Nucleus accumbens (tissue), 56 donors: ENCODE measurements around the gene ZNF30.
"Not testable (repeated sequence)": the region's sequence is repeated elsewhere in the genome, so short reads cannot be mapped to it uniquely, and the experiment has no call there.

ENCODE experiments used
- DNase-seq, 56 donors: peaks; one replicate each; lab custom pipeline; 2025; lab: John Stamatoyannopoulos, UW

The ZNF30 gene

DNA sequence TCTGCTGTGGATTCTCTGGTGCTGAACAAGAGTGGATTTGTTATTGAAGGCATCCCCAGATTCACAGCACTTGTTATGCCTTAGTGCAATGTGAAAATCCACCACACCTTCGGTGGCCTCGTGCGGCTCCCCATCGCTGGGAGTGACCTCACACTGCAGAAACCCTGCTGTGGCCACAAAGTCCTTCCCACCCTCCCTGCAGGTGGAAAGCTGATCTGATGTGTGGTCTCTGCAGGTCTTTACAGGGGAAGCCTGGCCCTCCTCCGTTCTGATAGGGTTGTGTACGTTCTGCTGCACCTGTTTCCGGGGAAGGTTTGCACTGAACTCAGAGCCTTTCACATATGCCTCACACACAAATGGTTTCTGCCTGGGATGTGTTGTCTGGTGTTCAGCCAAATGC, 32.3 kb downstream of the ZNF30 start:
- DNase-seq: no peak

DNA sequence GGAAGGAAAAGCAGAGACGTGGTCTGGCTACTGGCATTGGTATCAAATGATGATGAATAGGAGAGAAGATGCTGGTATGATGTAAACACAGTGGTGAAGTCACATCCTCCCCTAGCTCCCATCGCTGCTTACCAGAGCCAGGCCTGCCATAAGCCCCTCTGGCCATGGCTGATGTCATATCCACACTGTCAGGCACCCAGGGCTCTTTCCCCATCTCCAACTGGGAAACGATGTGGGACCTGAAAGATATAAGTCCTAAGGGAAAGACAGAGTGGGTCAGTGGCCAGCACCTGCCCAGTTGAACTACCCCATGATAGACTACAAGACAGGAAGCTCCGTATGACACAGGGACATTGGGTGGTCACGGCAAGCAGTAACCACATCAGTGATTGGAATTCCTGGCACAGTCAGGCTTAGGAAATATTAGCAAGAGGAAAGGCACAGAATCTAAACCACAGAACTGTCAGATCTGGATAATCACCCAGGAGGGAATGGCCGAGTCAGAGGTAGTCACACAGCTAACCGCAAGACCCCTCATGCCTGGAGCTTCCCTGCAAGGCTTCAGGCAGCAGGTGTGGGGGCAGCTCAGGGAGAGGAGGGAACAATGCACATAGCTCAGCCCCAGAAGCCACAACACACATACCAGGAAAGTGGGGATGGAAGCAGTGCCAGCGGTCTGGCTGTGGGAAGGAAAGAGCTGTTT, 33.6 kb downstream of the ZNF30 start:
- DNase-seq: no peak

DNA sequence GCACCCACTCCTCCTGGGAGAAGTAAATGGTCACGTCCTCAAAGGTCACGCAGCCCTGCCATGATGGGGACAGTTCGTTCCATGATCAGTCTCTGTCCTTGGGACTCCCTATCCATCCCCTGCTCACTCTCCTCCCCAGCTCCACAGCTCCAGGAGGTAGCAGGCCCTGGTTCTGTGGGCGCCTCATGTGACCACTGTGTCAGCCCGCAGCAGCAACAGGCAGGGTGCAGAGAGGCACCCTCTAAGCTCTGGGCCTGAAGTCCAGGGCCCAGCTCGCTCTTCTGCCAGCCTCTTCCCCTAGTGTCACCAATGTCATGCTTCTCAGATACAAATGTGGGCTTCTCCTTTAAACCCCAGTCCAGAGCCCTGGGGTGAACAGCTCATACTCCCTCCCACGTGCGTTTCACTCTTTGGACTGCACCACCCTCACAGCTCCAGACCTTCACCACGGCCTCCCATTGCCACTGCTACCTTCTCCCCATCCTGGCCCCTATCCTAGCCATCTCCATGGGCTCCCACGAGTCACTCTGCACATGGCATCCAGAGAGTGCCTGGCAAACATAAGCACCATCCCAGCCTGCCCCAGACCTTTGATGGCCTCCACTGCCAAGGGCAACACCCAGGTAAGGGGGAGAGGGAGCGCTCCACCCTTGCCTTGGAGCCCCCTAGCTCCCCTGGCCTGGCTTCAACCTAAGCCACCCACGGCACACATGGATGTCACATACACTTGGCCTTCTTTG, 34.4 kb downstream of the ZNF30 start:
- no peak for DNase-seq

DNA sequence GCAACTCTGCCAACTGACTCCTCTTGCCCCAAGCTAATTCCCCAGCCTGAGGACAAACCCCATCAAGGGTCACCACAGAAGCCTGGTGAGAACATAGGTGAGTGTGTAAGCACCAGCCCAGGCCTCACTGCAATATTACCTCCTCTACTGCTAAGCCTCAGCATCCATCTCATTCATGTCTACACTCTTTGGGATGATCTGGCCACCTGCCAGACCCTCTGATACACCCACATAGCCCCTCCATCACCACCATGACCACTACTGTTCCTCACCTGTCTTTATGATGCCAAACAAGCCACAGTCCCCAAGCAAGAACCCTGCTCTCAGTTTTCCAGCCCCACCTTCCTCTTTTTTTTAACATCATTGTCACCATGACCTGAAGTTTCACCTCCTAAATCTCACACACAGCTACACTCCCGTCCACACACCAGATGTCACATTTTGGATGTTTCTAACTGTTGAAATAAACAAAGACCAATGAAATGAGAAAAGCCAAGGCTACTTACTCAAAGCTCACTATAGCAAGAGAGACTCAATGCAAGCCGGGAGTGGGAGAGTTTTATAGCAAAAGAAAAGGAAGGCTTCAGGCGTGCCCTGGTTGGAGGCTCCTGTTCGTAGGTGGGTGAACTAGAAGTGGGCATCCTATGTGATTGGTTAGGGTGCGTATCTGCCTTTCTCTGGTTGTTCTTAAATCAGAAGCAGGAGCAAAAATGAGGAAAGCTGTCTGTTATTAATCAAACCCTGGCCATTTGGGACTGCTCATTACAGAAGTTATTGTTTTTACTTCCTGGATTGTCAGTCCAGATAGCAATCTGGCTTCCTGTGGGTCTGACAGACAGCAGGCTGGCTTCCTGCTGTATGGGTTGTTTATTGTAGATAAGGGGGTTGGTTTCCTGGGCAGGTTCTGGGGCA, 35.3 kb downstream of the ZNF30 start:
- no peak for DNase-seq

- DNase-seq: peak in 7 of 56 donors; percentile 4 to 23 (median 15)
These were observed 36.2 kb downstream of the ZNF30 start for GRCh38 chr19:34962687-34963572.

GRCh38 chr19:34963573-34964406, 37.1 kb downstream of the ZNF30 start, which contains the start of gene ZNF792:
Gene ZNF792 (minus strand): TSS chr19:34964229. CDS start chr19:34963662, 567 bp downstream.
- DNase-seq: peak in 38 of 56 donors; percentile 3 to 71 (median 28)

DNA sequence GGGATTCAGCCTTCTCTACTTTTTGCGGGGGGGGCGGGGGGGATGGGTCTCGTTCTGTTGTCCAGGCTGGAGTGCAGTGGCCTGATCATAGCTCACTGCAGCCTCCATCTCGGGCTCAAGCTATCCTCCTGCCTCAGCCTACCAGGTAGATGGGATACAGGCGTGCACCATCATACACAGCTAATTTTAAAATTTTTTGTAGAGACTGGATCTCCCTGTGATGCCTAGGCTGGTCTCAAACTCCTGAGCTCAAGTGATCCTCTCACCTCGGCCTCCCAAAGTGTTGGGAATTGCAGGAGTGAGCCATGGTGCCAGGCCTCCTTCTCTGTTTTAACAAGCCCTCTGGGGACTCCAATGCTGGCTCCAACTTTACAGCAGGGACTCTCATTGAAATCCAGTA, 37.9 kb downstream of the ZNF30 start:
- no peak for DNase-seq

GRCh38 chr19:34965505-34965904, 38.8 kb downstream of the ZNF30 start:
- not testable (repeated sequence) for DNase-seq

GRCh38 chr19:34967551-34967950, 40.8 kb downstream of the ZNF30 start:
- no peak for DNase-seq

GRCh38 chr19:34969721-34970120, 43.0 kb downstream of the ZNF30 start:
- DNase-seq: no peak

DNA sequence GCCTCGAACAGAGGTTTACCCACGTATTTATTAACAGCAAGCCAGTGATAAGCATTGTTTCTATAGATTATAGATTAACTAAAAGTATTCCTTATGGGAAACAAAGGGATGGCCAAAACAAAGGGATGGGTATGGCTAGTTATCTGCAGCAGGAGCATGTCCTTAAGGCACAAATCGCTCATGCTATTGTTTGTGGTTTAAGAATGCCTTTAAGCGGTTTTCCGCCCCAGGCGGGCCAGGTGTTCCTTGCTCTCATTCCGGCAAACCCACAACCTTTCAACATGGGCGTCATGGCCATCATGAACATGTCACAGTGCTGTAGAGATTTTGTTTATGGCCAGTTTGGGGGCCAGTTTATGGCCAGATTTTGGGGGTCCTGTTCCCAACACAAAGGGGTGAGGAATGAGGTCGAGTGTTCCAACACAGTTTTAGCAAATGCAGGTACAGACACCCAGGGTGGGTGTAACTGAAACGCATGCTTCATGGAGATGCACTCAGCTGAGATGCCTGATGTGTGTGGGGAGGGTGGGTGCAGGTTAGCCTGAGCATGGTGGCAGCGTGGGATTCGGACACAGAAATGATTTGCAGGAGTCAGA, 43.6 kb downstream of the ZNF30 start:
- not testable (repeated sequence) for DNase-seq

GRCh38 chr19:34972163-34972705, 45.5 kb downstream of the ZNF30 start:
- no peak for DNase-seq

DNA sequence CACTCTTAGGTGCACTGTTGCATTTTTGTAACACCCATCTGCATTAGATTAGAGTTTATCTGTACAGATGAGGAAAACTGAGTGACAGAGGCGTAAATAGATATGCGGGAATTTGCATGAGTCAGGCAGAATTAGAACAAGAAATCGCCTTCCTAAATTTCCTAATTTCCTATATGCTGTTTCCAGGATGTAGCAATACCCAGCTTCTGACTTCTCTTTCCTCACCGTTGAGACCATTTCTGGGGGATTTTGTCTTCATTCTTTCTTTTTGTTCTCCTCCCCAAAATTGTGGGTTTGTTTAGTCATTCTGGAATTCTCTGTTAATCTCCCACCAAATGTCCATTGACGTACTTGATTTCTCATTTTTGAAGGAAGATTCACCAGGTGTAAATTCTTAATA, 47.9 kb downstream of the ZNF30 start:
- no peak for DNase-seq

DNA sequence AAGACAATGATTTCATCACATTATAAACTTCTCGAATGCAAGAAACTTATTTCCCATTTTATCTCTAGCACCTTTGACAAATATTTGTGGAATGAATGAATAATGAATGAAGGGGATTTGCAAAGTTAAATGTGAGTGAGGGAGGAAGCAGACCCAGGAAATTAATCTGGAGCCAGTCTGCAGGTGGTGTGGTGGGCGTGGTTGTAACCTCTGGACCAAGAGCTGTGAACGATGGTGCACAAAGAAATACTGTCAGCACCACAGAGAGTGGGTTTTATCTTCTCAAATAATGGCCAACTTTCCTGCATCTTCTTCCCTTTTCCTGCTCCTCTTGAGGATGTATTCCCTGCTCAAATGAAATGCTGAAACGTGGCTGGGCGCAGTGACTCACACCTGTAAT, 48.4 kb downstream of the ZNF30 start:
- no peak for DNase-seq

- DNase-seq: no peak
These were observed 49.9 kb downstream of the ZNF30 start for GRCh38 chr19:34976611-34977010.

DNA sequence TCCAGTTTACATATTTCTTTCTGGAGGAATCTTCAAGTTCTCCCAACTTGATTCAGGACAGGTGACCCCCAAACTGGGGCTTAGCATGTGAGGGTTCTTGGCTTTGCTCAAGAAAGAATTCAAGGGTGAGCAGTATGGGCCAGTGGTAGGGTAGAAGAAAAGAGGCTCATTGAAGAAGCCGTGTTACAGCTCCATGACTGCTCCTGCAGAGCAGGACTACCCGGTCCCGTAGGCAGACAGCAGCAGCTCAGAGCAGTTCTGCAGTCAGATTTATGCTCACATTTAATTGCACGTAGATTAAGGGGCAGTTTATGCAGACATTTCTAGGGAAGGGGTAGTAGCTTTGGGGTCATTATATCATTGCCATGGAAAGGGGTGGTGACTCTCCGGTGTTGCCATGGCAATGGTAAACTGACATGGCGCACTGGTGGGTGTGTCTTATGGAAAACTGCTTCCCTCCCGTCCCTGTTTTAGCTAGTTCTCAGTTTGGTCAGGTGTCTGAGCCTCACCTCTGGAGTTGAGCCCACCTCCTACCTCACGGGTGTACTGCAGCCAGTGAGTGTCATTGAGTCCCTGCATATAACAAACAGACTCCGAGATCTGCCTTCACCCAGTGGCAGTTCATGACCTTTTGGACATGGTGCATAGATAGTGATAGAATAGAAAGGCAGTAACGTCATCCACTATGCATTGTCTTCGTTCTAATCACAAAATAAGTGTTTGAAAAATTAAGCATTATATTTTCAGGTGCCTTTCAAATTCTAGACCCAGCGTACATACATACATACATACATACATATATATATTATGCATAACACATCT, 53.3 kb downstream of the ZNF30 start:
- no peak for DNase-seq

GRCh38 chr19:34982275-34982674, 55.6 kb downstream of the ZNF30 start:
- no peak for DNase-seq
